Neuron (in vitro differentiated cells): ENCODE data around the gene EHD4.

ENCODE experiments used
- H2AFZ ChIP-seq: one replicate; pipeline ENCODE4 v1.6.1; 2013; ENCODE audit warnings: low read depth, mild to moderate bottlenecking, inconsistent platforms, low read length, moderate library complexity
- H3K27me3 ChIP-seq: one replicate; pipeline ENCODE4 v1.6.1; 2013; ENCODE audit warnings: low read length; ENCODE audit not compliant: insufficient read depth
- H3K36me3 ChIP-seq: one replicate; pipeline ENCODE4 v1.6.1; 2013; ENCODE audit warnings: low read length; ENCODE audit not compliant: insufficient read depth
- H3K4me1 ChIP-seq: one replicate; pipeline ENCODE4 v1.6.1; 2013; ENCODE audit warnings: low read length; ENCODE audit not compliant: insufficient read depth
- H3K4me3 ChIP-seq: 2 replicates; pipeline ENCODE4 v1.5.1; 2013; ENCODE audit warnings: mild to moderate bottlenecking, low read length, moderate library complexity
- H3K9me3 ChIP-seq: one replicate; pipeline ENCODE4 v1.6.1; 2013; ENCODE audit warnings: low read length

The EHD4 gene

DNA sequence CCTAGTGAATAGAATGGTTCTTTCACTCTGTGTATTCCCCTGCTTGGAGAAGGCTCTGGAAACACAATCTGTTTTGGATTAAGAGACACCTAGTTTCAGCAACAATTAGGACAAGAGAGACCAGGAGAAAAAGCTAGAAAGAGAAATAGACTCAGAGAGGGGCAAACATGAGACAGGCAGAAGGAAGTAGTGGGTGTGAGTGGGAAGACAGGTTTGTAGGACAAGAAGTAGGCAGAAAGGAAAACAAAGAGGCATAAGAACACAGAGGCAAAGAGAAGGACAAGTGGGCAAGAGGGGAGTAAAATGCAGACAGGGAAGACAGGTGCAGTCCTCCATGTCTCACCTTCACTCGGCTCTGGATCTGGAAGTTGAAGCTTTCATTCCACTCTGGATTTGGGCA lies 35.0 kb upstream of the EHD4 start:
- H2AFZ ChIP-seq = no peak overlapping the region
- no peak overlapping the region for H3K4me3 ChIP-seq
- H3K4me1 ChIP-seq = peaks cover 6% of the 10 kb centered on the region
- no peaks in the 10 kb centered on the region for H3K36me3 ChIP-seq
- peaks cover 2% of the 10 kb centered on the region for H3K27me3 ChIP-seq
- H3K9me3 ChIP-seq = no peaks in the 10 kb centered on the region

DNA sequence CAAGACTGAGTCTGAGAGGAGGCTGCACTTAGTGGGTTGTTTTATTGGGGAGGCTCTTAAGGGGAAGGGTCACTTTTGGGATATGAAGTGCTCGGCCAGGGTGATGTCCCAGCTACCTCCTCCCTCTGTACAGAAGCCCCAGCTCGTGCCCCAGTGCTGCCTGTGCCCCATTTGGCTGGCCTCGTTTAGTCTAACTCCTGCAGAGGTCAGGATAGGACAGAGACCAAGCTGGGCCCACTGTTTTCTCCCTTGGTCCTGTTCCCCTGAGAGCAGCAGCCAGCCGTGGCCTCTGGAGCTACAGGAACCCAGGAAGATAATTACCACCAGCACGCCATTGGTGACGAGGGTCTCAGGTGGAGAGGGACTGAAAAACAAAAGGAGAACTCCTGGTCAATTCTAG lies 30.0 kb upstream of the EHD4 start:
- Histone ChIP-seq H3K27me3 (peaks cover 3% of the 10 kb centered on the region), H3K4me3 (no peak overlapping the region)

DNA sequence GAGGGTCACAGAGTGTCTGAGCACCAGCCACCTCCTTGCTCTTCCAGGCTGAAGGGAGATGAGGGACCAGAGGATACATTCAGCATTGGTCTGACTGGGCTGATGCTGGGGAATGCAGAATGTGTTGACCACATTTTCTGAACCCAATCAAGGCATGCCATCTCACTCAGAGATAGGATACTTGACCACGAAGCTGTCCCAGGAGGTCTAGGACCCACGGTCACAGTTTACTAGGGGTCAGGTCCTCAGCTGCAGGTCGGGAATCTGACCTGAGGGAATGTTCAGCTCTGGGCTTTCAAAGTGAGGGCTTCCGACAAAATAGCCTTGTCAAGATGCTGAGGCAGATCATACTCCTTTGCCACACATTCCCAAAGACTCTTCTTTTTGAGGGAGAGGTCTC lies 28.9 kb upstream of the EHD4 start:
- peaks cover 3% of the 10 kb centered on the region for H3K27me3 ChIP-seq
- no peaks in the 10 kb centered on the region for H3K36me3 ChIP-seq
- H3K4me3 ChIP-seq = no peak overlapping the region
- no peaks in the 10 kb centered on the region for H3K9me3 ChIP-seq
- H2AFZ ChIP-seq = no peak overlapping the region
- peaks cover 4% of the 10 kb centered on the region for H3K4me1 ChIP-seq

More for the DNA sequence above, 30.0 kb upstream of the EHD4 start:
- Histone ChIP-seq H3K4me1 (peaks cover 4% of the 10 kb centered on the region), H3K9me3 (no peaks in the 10 kb centered on the region), H3K36me3 (no peaks in the 10 kb centered on the region), H2AFZ (no peak overlapping the region)

DNA sequence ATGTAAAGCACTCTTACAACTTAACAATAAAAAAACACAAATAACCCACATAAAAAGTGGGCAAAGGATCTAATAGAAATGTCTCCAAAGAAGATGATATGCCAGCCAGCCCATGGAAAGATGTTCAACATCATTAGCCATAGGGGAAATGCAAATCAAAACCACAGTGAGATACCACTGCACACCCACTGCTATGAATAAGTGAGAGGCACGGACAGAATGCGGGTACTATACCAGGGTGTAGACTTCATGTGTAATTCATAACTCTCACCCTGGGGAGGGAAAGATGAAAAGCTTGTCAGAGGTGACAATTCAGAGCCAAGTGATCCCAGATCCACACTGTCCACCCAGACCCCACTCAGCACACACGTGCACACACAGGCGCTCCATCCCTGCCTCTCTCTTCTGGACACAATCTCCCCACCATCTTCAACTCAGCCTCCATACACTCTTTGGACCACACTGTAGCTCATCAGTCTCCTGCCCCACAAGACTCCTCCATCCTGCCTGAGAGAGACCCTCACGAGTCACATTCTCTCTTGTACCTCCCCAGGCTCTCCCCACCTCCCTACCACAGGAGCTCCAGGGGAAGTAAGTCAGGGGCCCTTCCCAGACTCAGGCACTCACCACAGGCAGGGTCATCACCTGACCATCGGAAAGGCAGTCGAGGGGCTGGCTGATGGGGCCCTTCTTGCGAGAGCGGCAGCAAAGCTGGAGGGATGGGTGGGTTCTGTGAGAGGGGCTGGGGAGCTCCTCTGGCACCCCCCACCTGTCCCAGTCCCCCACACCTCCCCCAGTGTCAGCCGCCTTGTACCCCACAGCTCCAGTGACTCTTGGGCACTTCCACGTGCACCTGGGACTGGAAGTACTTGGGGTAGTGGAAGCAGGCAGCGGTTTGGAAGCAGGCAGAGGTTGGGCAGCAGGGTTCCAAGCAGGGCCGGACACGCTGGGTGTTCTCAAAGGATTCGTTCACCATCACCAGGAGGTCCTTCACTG lies 27.2 kb upstream of the EHD4 start:
- Histone ChIP-seq H3K4me3 (no peak overlapping the region), H3K27me3 (peaks cover 3% of the 10 kb centered on the region), H2AFZ (no peak overlapping the region), H3K36me3 (no peaks in the 10 kb centered on the region), H3K9me3 (no peaks in the 10 kb centered on the region), H3K4me1 (no peaks in the 10 kb centered on the region)

DNA sequence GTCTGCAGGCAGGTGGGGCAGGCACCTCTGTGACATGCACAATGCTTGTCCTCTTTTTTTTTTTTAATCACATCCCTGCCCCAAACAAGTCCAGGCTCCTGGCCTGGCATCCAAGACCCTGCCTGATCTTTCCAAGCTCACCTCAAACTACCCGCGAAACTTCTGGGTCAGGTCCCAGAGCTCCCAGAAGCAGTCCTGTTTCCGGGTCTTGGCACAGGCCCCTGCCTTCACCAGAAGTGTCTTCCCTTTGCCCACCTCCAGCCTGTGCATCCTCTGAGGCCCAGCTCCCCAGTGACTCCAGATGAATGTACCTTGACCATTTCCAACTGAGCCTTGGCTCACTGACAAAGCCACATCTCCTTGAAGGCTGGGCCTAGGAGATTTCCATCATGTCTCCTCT lies 25.5 kb upstream of the EHD4 start:
- Histone ChIP-seq H3K36me3 (no peaks in the 10 kb centered on the region), H3K27me3 (peaks cover 3% of the 10 kb centered on the region), H3K4me3 (no peak overlapping the region), H3K4me1 (no peaks in the 10 kb centered on the region), H2AFZ (no peak overlapping the region), H3K9me3 (no peaks in the 10 kb centered on the region)

DNA sequence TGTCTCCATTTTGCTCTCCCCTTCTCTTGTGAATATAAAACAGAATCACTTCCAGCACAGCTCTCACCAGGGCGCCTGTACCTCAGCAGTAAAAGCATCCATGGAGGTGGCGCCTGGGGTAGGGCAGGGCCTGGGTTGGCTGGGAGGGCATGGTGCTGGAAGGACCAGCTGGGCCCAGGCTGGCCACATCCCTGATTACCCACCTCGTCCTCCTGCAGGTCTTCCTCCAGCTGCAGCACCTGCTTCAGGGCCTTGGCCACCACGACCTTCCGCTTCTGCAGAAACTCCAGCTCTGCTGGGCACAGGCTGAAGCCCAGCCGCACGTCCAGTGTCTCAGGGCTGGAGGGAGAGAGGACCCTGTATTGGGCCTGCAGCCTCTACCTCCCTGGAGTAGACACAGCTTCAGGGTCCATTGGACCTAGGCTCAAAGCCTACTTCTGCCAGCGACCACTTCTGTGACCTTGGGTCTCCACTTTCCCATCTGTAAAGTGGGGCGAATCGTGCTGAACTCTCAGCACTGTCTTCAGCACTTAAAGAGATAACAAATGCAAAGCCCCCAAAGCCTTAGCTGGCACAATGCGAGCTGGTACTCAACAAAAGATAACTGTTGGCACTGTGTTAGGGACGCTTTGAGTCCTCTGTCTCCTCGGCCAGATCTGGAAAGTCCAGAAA lies 24.7 kb upstream of the EHD4 start:
- no peak overlapping the region for H2AFZ ChIP-seq
- H3K4me1 ChIP-seq = no peaks in the 10 kb centered on the region
- H3K9me3 ChIP-seq = no peaks in the 10 kb centered on the region
- no peaks in the 10 kb centered on the region for H3K36me3 ChIP-seq
- H3K27me3 ChIP-seq = peaks cover 6% of the 10 kb centered on the region
- H3K4me3 ChIP-seq = no peak overlapping the region

DNA sequence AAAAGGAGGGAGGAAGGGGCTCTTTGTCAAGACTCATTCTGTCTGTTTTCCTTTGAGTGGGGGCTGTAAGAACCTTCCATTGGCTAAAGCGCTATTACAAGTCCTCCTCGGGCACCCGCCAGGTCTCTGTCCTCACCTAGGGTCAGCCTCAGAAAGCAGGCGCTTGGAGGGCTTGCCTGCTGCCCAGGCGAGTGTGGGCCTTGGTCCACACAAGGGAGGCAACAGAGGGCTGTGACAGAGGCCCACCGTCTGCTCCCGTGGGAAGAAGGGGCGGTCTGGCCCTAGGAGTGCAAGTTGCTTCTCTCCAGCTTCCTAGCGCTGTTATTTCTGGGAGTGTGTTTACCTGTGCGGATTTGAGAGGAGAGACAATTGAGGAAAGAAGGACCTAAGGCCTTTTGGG lies 24.0 kb upstream of the EHD4 start:
- H2AFZ ChIP-seq = no peak overlapping the region
- H3K4me3 ChIP-seq = no peak overlapping the region
- H3K27me3 ChIP-seq = peaks cover 7% of the 10 kb centered on the region
- H3K4me1 ChIP-seq = no peaks in the 10 kb centered on the region
- H3K9me3 ChIP-seq = no peaks in the 10 kb centered on the region
- no peaks in the 10 kb centered on the region for H3K36me3 ChIP-seq

DNA sequence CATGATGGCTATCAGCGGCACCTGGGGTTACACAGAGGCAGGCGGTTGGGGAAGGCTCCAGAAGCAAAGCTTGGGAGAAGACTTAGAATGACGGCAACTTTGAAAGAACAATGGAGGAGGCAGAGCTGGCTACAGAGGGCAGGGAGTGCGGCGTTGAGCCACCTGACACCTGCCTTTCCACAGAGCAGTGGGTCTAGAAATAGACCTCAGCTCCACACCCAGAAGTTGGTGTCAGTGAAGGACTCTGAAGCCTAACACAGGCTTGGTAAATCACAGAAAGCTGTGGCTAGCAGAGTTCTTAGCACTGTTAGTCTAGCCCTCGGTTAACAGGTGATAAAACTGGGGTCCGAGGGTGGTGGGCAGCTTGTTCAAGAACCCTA lies 23.1 kb upstream of the EHD4 start:
- Histone ChIP-seq H3K27me3 (peaks cover 9% of the 10 kb centered on the region), H3K9me3 (no peaks in the 10 kb centered on the region), H3K4me3 (no peak overlapping the region), H3K36me3 (no peaks in the 10 kb centered on the region), H2AFZ (no peak overlapping the region), H3K4me1 (no peaks in the 10 kb centered on the region)

DNA sequence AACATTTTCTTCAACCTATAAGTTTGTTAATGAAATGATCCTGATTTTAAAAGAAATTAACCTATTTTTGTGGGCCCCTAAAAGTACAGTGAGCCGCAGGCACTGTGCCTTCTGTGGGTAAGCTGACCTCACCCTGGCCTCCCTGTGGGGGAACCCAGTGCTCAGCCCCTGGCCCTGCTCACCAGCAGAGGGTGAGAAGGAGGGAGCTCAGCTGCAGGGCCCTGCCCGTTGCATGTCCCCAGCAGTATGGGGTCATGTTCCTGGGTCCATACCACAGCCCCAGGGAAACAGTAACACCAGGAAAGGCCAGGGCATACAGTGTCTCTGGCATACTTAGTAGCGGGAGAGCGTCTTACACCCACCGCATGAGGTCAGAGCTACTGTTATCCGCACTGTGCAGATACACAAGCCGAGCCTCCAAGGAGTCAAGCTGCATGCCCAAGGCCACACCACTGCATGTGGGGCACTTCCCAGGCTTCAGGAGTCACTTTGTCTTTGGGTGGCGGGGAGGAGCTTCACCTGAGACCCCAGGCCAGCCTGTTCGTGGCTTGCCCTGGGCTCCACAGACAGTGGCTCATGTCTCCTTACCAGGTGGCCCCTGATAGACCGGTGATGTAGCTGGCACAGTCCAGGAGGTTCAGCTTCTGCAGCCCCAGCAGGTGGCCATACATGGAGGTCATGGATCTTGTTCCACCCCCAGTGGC lies 22.6 kb upstream of the EHD4 start:
- H2AFZ ChIP-seq = no peak overlapping the region
- H3K4me1 ChIP-seq = peaks cover 3% of the 10 kb centered on the region
- no peaks in the 10 kb centered on the region for H3K36me3 ChIP-seq
- H3K4me3 ChIP-seq = no peak overlapping the region
- H3K9me3 ChIP-seq = no peaks in the 10 kb centered on the region
- peaks cover 9% of the 10 kb centered on the region for H3K27me3 ChIP-seq

DNA sequence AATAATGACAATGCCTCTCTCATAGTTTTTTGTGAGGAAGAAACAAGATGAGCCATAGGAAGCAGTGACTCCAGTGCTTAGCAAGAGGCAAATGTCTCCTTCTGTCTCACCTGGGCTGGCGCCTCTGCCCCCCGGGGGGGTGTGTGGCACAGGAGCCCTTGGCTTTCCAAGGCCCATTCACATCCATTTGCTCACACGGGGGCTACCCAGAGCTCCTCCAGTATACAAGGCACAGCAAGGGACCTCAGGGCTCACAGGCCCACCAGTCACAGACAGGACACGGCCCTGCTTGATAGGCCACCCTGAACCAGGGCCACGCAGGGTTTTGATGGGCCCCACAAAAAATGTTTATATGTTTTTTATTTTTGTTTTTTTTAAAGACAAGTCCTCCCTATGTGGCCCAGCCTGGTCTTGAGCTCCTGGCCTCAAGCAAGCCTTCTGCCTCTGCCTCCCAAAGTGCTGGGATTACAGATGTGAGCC lies 21.9 kb upstream of the EHD4 start:
- H3K27me3 ChIP-seq = peaks cover 9% of the 10 kb centered on the region

DNA sequence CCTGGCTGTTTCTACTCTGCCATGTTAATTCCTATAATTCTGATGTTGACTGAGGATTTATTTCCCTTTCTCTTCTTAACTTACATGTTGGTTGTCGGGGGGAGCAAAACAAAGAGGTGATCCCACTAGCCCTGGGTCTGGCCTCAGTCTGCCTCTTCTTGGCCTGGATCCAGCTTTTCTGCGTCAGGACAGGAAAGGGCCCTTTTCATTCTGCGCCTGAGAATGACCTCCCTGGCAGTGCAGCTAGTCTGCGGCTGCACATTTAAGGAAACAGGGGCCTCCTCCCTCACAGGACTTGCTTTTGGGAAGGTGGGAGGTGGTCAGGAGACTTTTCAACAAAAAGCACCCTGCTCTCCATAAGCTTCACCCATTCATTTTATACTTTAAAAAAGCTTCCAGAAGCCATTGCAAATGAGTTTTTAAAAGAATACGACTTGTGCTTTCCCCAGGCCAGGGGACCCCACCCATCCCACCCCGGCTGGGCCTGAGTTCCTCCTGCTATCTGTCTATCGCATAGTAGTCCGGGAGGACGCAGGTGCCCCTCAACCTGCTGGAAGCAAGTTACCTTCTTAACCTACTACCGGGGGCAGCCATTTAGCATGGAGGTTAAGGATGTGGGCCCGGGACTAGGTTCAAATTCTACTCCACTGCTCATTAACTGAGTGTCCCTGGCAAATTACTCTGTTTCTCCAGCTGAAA lies 21.3 kb upstream of the EHD4 start:
- no peak overlapping the region for H3K4me3 ChIP-seq
- H3K27me3 ChIP-seq = peaks cover 9% of the 10 kb centered on the region
- H3K4me1 ChIP-seq = peaks cover 7% of the 10 kb centered on the region
- no peak overlapping the region for H2AFZ ChIP-seq
- H3K9me3 ChIP-seq = no peaks in the 10 kb centered on the region
- no peaks in the 10 kb centered on the region for H3K36me3 ChIP-seq

More for the DNA sequence above, 21.9 kb upstream of the EHD4 start:
- H3K36me3 ChIP-seq = no peaks in the 10 kb centered on the region
- H2AFZ ChIP-seq = no peak overlapping the region
- peaks cover 7% of the 10 kb centered on the region for H3K4me1 ChIP-seq
- no peak overlapping the region for H3K4me3 ChIP-seq
- H3K9me3 ChIP-seq = no peaks in the 10 kb centered on the region

DNA sequence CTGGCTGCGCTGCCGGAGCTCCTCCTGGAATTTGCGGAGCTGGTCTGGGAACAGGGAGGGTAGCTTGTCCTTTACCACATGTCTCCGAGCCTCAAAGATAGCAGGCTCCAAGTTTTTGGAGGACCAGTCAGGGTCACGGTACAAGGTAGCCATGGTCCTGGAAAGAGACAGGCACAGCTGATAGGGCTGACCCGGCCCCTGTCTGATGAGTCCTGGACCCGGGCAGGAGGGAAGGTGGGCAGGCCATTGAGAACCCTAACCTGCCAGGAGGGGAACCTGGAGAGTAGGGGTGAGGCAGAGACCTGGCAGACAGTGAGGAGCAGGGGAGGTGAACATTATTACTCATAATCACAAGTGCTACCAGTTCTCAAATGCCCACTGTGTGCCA lies 20.4 kb upstream of the EHD4 start:
- Histone ChIP-seq H3K4me1 (peaks cover 7% of the 10 kb centered on the region), H3K27me3 (peaks cover 9% of the 10 kb centered on the region), H2AFZ (no peak overlapping the region), H3K4me3 (no peak overlapping the region), H3K9me3 (no peaks in the 10 kb centered on the region), H3K36me3 (no peaks in the 10 kb centered on the region)
